ENCODE results near the gene CPA5.

CPA5 gene

DNA sequence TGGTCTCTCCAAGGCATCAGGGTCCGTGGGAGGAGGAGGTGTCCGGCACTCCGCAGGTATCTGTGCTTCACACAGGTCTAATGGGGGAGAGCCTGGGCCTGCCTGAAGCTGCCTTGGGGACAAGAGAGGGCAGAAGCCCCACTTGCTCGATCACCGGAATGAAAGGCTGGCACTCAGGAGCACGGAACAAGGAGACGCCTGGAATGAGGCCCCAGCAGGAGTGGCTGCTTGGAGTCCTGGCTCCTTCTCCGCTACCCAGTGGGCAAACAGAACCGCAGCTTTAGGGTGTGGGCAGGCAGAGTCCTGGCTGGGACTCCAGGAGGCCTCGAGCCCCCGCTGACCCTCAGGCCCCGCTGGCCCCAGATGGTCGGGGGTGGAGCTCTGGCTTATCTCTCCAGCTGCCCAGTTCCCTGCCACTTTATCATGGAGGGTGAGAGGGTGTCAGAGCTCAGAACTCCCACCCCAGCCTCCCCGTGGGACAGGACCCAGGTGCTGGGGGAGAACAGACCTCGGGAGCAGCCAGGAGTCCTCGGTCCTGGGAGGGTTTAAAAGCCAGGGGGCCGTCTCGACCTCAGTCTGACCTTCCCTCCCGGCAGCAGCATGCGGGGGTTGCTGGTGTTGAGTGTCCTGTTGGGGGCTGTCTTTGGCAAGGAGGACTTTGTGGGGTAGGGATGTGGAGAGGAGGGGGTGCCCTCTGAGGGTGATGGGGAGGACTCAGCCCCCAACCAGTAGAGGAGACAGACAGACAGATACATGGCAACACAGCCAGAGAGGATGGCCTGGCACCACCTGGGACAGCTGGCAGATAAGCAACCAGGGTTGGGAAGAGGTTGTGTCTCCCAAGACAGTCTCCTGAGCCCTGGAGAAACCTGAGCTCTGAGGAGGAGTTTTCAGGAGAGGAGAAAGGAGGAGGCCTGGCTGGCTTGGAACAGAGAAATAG lies 35.6 kb downstream of the CPA5 start, which contains the start of gene CPA1:
Gene CPA1, plus strand, starts transcription at position 574 of the 940 bp plus-strand sequence. Its CDS starts 27 bp downstream, at position 601.
- DNase-seq = no peak

DNA sequence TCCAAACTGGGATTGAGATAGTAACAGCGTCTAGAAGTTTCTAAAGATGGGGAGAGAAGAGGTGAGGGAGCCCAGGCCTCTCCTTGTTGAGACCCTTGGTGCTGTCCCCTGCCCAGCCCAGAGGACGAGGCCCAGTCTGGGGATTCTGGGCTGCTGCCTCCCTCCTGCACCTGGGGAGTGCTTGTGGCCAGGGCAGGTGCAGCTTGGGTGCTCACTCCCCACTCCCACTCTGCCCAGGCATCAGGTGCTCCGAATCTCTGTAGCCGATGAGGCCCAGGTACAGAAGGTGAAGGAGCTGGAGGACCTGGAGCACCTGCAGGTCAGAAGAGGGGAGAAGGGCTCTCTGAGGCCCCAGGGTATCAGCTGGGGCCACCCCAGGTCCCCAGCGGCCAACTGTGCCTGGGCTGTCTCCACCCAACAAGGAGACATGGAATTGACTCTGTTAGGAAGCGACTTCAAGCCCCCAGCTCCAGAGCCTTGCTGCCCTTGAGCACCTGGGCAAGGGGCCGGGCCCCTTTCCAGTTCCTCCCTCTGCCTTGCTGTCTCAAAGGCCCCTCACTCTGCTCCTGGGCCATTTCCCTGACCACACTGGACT lies 36.3 kb downstream of the CPA5 start:
- DNase-seq = no peak

DNA sequence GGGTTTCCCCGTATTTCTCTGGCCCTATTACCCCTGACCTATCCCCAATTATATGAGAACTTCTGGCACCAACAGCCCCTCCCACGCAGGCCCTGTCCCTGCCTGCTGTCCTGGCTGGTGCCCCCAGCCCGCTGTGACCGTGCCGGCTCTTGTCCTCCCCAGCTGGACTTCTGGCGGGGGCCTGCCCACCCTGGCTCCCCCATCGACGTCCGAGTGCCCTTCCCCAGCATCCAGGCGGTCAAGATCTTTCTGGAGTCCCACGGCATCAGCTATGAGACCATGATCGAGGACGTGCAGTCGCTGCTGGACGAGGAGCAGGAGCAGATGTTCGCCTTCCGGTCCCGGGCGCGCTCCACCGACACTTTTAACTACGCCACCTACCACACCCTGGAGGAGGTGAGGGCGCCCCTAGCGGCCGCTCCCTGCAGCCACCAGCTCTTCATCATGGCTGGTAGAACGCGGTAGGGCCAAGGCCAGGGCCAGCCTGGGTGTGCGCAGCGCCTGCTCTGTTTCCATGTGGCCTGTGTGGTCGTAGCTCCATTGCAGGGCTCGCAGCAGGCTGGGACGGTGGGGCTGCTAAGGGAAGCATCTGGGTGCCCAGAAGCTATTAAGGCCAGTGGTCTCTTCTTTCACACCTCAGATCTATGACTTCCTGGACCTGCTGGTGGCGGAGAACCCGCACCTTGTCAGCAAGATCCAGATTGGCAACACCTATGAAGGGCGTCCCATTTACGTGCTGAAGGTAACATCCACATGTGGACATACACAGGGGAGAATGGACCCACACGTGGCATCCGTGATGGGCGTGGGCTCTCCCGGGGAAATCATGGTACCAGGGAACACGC lies 37.1 kb downstream of the CPA5 start:
- peak in 1 of 2 experiments; percentile 12 for DNase-seq

DNA sequence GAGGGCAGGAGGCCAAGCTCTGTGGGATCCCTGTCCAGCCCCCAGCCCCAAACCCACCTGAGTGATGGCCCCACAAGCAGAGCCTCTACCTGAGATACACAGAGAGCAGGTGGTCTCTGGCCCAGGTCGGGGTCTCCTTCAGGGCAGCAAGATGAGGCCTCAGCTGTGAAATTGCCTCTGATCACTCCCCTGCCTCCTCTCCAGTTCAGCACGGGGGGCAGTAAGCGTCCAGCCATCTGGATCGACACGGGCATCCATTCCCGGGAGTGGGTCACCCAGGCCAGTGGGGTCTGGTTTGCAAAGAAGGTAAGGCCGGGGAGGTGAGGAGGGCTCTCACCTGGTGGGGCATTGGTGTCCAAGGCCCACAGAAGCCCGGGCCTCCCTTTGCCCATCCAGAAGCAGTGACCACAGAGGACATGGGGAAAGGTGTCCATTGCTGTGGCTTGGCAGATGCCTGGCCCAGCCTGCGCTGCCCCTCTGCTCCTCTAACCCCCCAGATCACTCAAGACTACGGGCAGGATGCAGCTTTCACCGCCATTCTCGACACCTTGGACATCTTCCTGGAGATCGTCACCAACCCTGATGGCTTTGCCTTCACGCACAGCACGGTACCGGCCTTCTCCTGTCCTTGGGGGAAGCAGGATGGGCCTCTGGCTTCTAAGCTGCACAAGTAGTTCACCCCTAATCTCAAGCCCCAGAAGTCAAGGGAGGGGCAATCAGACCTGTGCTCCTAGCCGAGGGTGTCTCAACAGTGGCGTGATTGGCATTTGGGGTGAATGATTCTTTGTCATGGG lies 38.8 kb downstream of the CPA5 start:
- no peak for DNase-seq

DNA sequence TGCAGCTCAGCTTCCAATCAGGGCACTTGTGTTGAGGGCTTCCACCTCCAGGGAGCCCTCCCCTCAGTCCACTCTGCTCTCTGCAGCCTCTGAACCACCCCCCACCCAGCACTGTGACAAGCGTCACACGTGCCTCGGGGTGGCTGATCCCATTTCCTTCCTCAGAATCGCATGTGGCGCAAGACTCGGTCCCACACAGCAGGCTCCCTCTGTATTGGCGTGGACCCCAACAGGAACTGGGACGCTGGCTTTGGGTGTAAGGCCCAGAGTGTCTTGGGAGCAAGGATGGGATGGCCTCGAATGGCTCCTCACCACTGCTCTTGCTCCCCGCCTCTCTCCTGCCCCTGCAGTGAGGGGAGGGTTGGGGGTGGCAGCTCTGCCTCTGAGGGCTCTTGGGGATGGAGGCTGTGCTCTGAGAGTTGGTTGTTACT lies 39.8 kb downstream of the CPA5 start:
- no peak for DNase-seq

DNA sequence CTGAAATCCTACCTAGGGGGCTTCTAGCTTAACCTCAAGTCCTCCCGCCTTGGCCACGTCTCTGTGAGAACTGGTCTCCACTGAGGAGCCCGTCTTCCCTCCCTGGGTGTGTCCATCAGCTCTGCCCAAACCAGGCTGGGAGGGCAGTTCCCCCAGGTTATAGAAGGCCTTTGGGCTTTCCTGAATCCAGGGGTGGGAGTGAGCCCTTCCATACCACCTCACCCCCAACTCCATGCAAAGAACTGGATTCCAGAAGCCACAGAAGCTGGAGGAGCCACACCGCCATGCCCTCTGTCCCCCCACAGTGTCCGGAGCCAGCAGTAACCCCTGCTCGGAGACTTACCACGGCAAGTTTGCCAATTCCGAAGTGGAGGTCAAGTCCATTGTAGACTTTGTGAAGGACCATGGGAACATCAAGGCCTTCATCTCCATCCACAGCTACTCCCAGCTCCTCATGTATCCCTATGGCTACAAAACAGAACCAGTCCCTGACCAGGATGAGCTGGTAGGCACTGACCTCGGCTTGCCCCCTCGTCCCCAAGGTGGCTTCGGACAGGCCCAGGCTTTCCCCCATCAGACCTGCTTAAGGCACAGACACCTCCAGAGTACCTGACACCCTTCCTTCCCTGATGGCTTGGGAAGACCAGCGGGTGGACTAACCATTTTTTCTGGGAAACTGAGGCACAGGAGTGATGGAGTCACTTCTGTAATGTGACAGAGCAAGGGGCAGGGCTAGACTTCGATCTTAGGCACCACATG lies 40.4 kb downstream of the CPA5 start:
- DNase-seq = no peak

DNA sequence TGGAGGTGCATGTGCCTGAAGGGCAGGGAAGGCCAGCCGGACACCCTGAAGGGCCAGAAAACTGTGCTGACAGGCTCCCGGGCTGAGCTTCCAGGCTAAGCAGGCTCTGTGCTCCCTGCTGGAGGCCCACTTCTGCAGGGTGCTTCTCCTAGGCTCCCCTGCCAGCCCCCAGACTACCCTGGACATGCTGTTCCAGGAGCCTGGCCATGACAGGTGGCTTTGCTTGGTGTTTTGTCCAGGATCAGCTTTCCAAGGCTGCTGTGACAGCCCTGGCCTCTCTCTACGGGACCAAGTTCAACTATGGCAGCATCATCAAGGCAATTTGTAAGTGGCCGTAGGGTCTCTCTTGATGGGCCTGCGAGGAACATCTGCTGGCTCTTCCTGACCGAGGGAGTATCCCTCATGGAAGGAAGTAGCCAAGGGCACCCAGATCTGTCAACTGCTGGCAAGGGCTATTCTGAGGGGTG lies 41.0 kb downstream of the CPA5 start:
- no peak for DNase-seq

DNA sequence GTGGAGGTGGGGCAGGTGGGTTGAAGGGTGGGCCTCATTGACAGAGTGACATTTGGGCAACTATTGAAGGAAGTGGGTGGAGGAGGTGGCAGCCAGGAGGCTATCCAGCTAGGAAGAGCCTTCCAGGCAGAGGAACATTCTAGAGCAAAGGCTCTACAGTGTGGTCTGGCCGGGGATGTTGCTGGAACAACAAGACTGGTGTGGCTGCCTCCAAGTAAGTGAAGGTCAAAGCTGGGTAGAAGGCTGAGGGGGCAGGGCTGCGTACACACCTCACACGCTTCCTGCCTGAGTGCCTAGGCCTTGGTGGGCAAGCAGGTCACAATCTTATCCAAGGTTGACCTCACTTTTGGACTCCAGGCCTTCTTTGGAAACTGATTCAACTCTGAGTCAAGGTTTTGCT lies 42.3 kb downstream of the CPA5 start:
- no peak for DNase-seq

DNA sequence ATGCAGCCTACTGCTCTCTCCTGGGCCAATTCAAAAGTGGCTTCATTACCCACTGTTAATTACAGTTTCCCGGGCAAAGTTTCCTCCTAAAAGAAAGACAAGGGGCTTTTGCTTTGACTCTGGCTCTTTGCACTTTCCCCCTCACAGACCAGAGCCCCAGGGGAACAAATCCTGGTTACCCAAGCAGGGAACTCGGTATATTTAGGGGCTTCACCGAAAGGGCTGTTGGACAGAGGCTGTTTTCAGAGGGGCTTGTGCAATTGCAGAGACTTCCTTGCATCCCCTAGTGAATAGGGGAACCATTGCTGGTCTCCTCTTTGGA lies 42.7 kb downstream of the CPA5 start:
- no peak for DNase-seq

DNA sequence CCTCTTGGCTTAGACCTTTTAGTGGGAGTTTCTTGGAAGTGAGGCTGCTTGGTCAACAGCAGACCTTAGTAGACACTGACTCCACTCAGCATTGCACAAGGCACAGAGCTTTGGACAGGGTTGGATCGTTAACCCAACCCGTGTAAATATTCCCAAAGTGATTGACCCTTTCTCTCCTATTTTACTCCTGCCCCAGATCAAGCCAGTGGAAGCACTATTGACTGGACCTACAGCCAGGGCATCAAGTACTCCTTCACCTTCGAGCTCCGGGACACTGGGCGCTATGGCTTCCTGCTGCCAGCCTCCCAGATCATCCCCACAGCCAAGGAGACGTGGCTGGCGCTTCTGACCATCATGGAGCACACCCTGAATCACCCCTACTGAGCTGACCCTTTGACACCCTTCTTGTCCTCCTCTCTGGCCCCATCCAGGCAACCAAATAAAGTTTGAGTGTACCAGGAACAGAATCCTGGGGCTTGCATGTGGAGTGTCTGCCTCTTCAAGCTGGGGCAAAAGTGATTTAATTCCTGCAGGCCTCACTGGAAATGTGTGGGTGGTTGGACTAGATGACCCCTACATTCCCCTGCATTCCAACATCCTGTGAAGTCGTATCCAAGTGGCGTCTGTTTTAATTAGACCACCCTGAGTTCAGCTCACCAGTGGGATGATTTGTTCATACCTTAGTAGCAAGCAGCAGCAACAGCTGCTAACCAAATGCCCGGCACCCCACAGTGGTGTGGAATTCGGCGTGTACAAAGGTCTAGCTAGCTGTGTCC lies 43.2 kb downstream of the CPA5 start:
- DNase-seq = no peak

DNA sequence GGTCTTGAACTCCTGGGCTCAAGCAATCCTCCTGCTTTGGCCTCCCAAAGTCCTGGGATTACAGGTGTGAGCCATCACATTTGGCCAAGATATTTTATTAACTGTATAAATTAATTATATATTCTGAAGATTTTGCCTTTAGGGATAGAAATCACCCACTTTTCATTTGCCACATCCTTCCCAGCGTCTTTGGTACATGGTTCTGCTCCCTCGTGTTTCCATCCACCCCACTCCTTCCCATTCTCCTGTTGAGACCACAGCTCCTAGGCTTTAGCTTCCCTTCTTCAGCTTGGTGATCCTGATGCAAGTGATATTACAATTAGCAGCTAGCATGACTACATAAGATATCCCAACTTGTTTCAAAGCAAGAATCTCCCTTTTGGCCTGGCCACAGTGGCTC lies 44.1 kb downstream of the CPA5 start:
- no peak for DNase-seq

DNA sequence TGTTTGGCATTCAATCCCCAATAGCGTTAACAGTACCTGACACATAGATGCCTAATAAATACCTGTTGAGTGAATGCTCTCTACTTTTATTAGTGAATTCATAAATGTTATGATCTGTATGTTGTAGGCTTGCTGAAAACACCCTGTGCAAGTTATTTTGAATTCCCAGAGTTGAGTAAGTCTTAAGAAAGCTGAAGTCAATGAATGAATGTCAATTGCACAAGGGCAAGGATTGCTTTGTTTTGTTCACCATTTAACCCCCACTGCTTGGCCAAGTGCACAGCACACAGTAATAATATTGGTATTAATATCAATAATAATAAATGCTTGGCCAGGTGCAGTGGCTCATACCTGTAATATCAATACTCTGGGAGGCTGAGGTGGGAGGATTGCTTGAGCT lies 45.9 kb downstream of the CPA5 start:
- no peak for DNase-seq

DNA sequence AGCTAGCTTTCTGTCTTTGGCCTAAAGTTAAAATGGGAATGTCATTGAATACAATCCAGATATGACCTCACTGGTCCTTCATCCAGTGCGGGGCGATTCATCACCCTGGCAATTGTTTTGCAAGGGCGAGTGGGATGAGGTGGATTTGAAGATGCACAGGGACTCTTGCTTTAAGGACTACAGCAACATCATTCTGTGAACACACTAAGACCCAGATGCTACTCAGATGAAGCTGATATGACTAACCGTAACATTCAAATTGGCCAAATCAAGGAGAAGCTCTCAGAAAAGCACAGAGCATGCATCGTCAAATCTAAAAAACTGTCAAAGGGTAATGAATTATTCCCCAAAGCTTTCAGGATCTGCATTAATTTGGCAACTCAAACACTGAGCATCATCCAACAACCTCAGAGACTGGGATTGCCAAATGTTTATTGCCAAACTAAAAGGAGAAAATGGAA lies 48.5 kb downstream of the CPA5 start:
- DNase-seq = no peak

DNA sequence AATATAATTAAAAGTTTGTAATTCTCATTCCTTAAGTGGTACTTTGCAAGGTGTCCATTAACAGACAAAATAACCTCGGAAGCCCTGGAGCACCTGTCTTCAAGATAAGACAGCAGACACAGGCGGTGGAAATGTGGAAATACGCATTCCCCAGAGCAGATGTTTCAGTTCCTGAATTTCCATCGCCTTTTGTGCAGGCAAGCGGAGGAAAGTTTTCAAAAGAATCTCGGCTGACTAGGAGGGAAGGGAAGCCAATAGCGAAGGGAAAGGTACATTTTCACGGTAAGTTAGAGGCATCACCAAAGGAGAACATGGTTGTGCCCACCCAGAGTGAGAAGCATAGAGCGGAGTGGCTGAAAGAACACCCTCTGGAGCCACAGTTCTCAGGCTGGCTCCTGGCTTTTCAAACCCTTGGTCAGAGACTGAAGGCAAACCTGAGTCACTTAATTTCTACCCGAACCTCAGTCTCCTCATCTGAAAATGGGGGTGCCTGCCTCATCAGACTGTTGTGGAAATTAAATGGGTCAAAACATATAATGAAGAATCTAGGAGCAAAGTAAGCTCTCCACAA lies 49.3 kb downstream of the CPA5 start:
- no peak for DNase-seq

DNA sequence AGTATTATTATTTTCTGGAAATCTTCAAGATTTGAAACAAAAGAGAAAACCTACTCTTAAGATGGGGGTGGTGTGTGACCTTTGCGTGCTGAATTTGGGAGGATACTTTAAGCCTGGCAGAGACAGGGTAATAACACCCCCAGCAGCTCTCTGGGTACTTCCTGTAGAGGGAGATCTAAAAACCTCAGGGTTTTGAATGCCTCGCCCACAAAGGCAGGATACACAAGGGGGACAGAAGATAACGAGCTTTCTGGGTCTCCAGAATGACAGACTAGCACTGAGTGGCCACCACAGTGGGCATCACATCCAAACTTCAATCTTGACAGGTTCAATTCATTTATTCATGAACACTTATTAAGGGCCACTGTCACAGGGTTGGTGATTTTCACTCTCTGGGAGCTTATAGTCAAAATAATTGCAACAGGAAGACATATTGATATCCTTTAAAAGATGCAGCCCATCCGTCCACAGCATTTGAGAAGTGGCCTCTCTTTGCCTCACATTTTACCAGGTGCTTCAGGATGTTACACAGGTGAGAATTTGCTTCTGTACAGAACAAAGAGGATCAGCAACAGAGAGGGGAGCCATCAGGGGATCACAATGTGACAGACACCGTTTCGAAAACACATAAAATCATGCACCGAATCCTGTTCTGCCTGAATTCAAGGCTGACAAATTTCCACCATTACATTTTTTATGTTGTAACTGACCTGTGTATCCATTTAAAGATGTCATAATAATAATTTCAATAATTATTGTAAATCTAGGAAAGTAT lies 50.0 kb downstream of the CPA5 start:
- no peak for DNase-seq

DNA sequence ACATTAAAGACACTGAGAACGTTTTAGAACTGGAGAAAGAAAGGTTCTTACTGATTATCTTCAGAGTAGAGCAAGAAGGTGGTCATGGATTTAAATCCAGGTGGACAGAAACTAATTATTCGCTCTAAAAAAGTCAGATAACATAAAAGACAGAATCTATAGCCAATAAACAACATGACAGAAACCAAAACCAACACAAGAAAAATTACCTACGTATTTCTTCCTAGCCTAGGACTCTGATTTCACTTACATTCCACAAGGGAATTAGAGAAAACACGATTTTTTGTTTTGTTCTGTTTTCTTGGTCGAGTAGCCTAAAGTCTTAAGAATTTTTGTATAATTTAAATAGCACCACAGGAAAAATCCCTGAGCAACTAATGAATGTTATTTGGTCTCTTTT lies 50.8 kb downstream of the CPA5 start:
- DNase-seq = no peak

DNA sequence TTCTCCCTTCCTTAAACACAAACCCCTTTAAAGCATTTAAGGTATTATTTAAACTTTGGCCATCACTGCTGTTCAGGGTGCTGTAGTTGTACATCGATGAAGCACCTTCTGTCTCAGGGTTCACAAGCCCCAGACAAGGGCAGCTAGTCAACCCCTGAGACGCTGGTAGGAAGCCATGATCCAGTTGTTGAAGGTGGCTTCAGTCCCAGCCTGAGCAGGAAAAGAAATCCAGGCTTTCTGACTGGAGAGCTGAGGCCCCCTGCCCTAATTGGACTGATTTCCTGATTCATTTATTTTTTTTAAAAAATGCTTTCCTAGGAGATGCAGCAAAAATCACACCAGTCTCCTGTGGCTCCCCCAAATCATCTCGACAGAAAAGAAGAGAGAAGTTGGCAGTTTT lies 51.5 kb downstream of the CPA5 start:
- DNase-seq = no peak

DNA sequence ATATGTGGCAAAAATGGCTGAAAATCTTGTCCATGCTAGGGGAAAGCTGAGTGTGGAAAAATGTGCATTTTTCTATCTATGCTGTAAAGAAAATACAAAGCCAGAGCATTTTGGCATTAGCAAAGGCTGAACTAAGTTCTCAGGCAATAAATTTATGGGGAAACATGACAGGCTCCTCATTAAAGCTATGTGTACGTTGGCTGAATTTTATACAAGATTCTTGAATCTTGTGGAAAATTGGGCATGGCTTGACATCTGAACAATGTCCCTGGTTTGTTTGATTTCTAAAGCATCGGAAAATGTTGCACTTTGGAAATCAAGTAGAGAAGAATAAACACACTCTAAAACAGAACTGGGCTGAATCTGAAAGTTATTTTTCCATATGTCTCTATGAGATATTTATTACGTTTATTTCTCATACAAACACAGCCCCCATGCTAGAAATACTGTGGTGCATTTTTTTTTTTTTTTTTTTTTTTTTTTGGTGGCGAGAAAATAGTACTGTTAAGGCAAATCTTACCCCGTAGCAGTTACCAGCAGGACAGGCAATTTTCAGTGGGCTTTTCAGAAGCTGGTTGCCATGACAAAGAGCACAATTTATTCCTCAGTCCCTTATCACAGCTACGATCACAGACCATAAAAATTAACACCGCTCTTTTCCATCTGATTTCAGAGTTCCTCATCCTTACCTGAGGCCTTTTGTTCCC lies 52.6 kb downstream of the CPA5 start:
- no peak for DNase-seq

DNA sequence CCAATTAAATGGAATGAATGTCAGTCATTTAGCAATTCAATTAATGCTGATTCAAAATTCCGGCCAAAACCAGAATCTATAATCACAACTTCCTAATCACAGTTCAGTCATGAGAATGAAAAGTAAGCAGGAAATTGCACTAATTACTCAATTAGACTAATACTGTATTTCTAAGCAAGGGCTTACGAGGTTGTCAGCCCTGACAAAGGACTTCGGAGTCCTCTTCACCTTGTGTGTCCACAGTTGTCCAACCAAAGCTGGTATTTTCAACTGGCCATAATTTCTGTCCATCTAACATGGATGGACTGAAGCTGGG lies 53.1 kb downstream of the CPA5 start:
- no peak for DNase-seq
